K562 (cell line): ENCODE measurements around the gene MTG1. TPM values are rescaled to one million over a fixed set of nuclear protein-coding genes. Genes with fewer than 3 reads are reported as not detected.

Experiments
- ATAC-seq: fragments of 200-7000 bp; cut with Tn5 transposase; 3 replicates; pipeline ENCODE4 v1.9.1; 2020; ENCODE audit warnings: moderate library complexity
- BruUV-seq: library from RNA; stranded (reverse); fragments of 400-500 nt; replicated peaks from 2 replicates; lab custom pipeline; 2021; lab: Mats Ljungman, UMichigan
- CTCF ChIA-PET: fragments of 300-600 bp; formaldehyde crosslinking; extraction: SDS; loops from one replicate; lab custom pipeline; 2021; ENCODE audit warnings: low intra/inter-chr PET ratio; lab: Yijun Ruan, JAX
- POLR2A ChIA-PET: fragments of 300-600, 350-650 bp; sonication (Branson Sonifier 250); formaldehyde crosslinking; extraction: SDS; loops from one replicate; lab custom pipeline; 2021; ENCODE audit warnings: antibody characterized with exemption, inconsistent platforms; lab: Yijun Ruan, JAX
- DNase-seq, 4 experiments: peaks; one replicate each; pipeline versions ENCODE4 v3.0.0 to v3.0.0-alpha.2; 2011 to 2018; ENCODE audit warnings: low spot score in 3 of 4, mixed read lengths in 3 of 4; ENCODE audit errors: extremely low read depth in 1 of 4
- FAIRE-seq: peaks from 2 replicates; lab custom pipeline; 2011; peaks lifted over from hg19 to GRCh38; lab: Jason Lieb, UNC
- H2AFZ ChIP-seq: 2 replicates; pipeline ENCODE4 v1.6.0; 2011; ENCODE audit warnings: low read depth, low read length, control low read depth, inconsistent platforms
- H3K27ac ChIP-seq: fragments of 200-600 bp; 3 replicates; pipeline ENCODE4 v1.8.0; 2011; ENCODE audit warnings: low read depth, mild to moderate bottlenecking, control low read depth, inconsistent platforms, low read length, moderate library complexity, mixed read lengths; ENCODE audit errors: extremely low read depth
- H3K27me3 ChIP-seq, 2 experiments: fragments of 300-600 bp in 1 of 2; 2 replicates in 1 of 2; 3 replicates in 1 of 2; pipeline versions ENCODE4 v1.6.0 to v1.8.0; 2011; ENCODE audit warnings: inconsistent platforms in 2 of 2, low read length in 2 of 2, mild to moderate bottlenecking in 1 of 2, mixed read lengths in 1 of 2, moderate library complexity in 1 of 2; ENCODE audit not compliant: control insufficient read depth in 2 of 2, insufficient read depth in 2 of 2
- H3K36me3 ChIP-seq: fragments of 300-600 bp; 3 replicates; pipeline ENCODE4 v1.8.0; 2011; ENCODE audit warnings: mild to moderate bottlenecking, low read length, inconsistent platforms; ENCODE audit not compliant: control insufficient read depth, insufficient read depth
- H3K4me1 ChIP-seq, 2 experiments: fragments of 200-600 bp in 1 of 2; replicated peaks in 1 of 2; 2 replicates in 1 of 2; 3 replicates in 1 of 2; pipeline versions ENCODE4 v1.5.1 to v1.8.0; 2011; ENCODE audit warnings: inconsistent platforms in 2 of 2, low read length in 2 of 2, mild to moderate bottlenecking in 1 of 2, mixed read lengths in 1 of 2, moderate library complexity in 1 of 2; ENCODE audit not compliant: control insufficient read depth in 2 of 2, insufficient read depth in 2 of 2
- H3K4me2 ChIP-seq: 2 replicates; pipeline ENCODE4 v1.6.1; 2011; ENCODE audit warnings: low read length, control low read depth, inconsistent platforms, mixed read lengths; ENCODE audit not compliant: insufficient read depth
- H3K4me3 ChIP-seq: fragments of 200-600 bp; sonication (generic), shearing (Covaris generic); 2 replicates; pipeline ENCODE4 v1.5.1; 2016; ENCODE audit warnings: control low read depth, inconsistent platforms
- H3K79me2 ChIP-seq: fragments of 200-600 bp; 3 replicates; pipeline ENCODE4 v1.8.0; 2011; ENCODE audit warnings: low read length, inconsistent platforms; ENCODE audit not compliant: control insufficient read depth, insufficient read depth
- H3K9ac ChIP-seq, 2 experiments: 2 replicates each; pipeline versions ENCODE4 v1.6.0 to v1.6.1; 2011; ENCODE audit warnings: low read depth in 2 of 2, low read length in 2 of 2, control low read depth in 1 of 2, inconsistent platforms in 1 of 2, mild to moderate bottlenecking in 1 of 2, mixed read lengths in 1 of 2; ENCODE audit not compliant: insufficient read depth in 1 of 2
- H3K9me1 ChIP-seq: one replicate; pipeline ENCODE4 v1.6.0; 2011; ENCODE audit warnings: inconsistent platforms, mild to moderate bottlenecking, low read length, moderate library complexity; ENCODE audit not compliant: control insufficient read depth, insufficient read depth
- H3K9me3 ChIP-seq: replicated peaks from 2 replicates; pipeline ENCODE4 v1.5.1; 2011; ENCODE audit warnings: low read depth, low read length, inconsistent platforms; ENCODE audit not compliant: control insufficient read depth, insufficient read depth
- H4K20me1 ChIP-seq: replicated peaks from 2 replicates; pipeline ENCODE4 v1.6.1; 2011; ENCODE audit warnings: low read length, inconsistent platforms, mixed read lengths; ENCODE audit not compliant: control insufficient read depth, insufficient read depth
- CSDE1 ChIP-seq, 2 experiments: fragments of 450-650 bp; IDR thresholded peaks; 2 replicates each; pipeline ENCODE4 v1.6.1; 2016; ENCODE audit warnings: mild to moderate bottlenecking in 1 of 2
- MED1 ChIP-seq: sonication (generic); formaldehyde crosslinking; IDR thresholded peaks from 2 replicates; pipeline ENCODE4 v1.8.1; 2023; ENCODE audit warnings: missing genetic modification reagents, borderline replicate concordance
- POLR2G ChIP-seq: fragments of 200-400 bp; formaldehyde crosslinking; IDR thresholded peaks from 2 replicates; pipeline ENCODE4 v1.6.1; 2017; ENCODE audit warnings: low read depth, mild to moderate bottlenecking, antibody characterized with exemption, low read length, moderate library complexity
- WGBS: fragments of 100-300 bp; shearing (Covaris generic); methylation state at CpG from one replicate; pipeline ENCODE4 v1.1.6; 2016; ENCODE audit warnings: low coverage, mixed read lengths; ENCODE audit not compliant: insufficient coverage; ENCODE audit errors: missing lambda C conversion rate; 5-methylcytosine and 5-hydroxymethylcytosine counted together
- in situ Hi-C: fragments of 300-500 bp; cut with MboI; formaldehyde crosslinking; loops from 4 replicates; pipeline ENCODE4 v1.15.0; 2018; ENCODE audit warnings: inconsistent platforms, mixed read lengths
- intact Hi-C: fragments of 100-400 bp; cut with micrococcal nuclease; formaldehyde crosslinking; loops from 2 replicates; pipeline ENCODE4 v1.14.2; 2022
- polyA plus RNA-seq, 8 experiments: library from polyadenylated mRNA; depleted of rRNA in 4 of 8; stranded (reverse) in 5 of 8; unstranded in 3 of 8; fragments of >200 nt; fragmentation: Nextera tagmentation in 2 of 8; fragmentation: Illumina TruSeq in 1 of 8; extraction: Ambion mirVana in 2 of 8; extraction: Trizol in 1 of 8; gene quantifications; 2 replicates each; pipeline versions ENCODE4 v1.2.1 to v1.2.3, GENCODE V29; 2011 to 2014; ENCODE audit warnings: inconsistent platforms in 1 of 8, missing spikeins in 1 of 8
- total RNA-seq, 7 experiments: library from RNA; depleted of rRNA in 6 of 7; stranded (reverse); fragments of >200 nt in 6 of 7; fragmentation: Illumina TruSeq in 2 of 7; extraction: Trizol in 2 of 7; gene quantifications; 2 replicates each; pipeline versions ENCODE4 v1.2.1 to v1.2.3, GENCODE V29; 2011 to 2021; ENCODE audit warnings: low replicate concordance in 1 of 7
- TF ChIP-seq, protein P1 (sequence below), 3 experiments: IDR thresholded peaks in 2 of 3; conservative IDR thresholded peaks in 1 of 3; 2 replicates each; pipeline ENCODE4 v1.5.1; 2011 to 2012; ENCODE audit warnings: low read length in 3 of 3, mild to moderate bottlenecking in 3 of 3, control low read depth in 2 of 3, improper control_type of control experiment in 1 of 3, inconsistent platforms in 1 of 3, low read depth in 1 of 3, mixed read lengths in 1 of 3, moderate library complexity in 1 of 3; ENCODE audit not compliant: insufficient read depth in 2 of 3
- TF ChIP-seq, protein P2 (sequence below), 2 experiments: fragments of 450-650 bp; IDR thresholded peaks; 2 replicates each; pipeline ENCODE4 v1.6.1; 2018; ENCODE audit warnings: mild to moderate bottlenecking in 2 of 2, low read depth in 1 of 2; ENCODE audit not compliant: partially characterized antibody in 2 of 2

The MTG1 gene
- total and polyA plus RNA-seq, 9 of the 15 experiments (the other 6 are each of a cell fraction or from before 2014, with no cell fraction given), result 2.8 to 28.2 (median 15.4) TPM

DNA sequence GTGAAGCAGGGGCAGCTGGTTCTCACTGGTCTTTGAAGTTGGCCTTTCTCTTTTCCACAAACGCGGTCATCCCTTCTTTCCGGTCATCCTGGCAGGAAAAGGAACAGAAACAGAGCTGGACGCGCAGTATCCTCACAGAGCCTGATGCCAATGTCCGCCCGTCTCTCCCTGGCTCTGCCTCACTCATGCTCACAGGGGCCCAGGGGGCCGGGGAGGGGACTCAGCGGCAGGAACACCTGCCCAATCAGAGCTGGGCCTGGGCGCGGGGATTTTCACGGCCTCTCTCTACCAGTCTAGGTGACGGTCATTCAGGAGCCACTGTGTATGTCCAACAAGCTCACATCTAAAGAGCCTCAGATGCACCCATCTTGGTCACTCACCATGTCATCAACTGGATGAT lies 31.1 kb upstream of the MTG1 start:
- FAIRE-seq (no peak), DNase-seq (no peak), ATAC-seq (no peak)
- Histone ChIP-seq H3K27ac (no peak overlapping the region), H3K9me1 (no peaks in the 10 kb centered on the region), H3K9me3 (no peaks in the 10 kb centered on the region), H3K9ac (peak overlapping the region in 1 of 2 experiments; percentile 26; a peak in 1 of 4 replicates), H3K4me3 (no peak overlapping the region), H3K4me1 (peaks cover 15 to 32% of the 10 kb centered on the region in 2 experiments), H2AFZ (no peak overlapping the region), H3K79me2 (no peaks in the 10 kb centered on the region), H3K36me3 (peaks cover 45% of the 10 kb centered on the region; the same call in 2 of the 3 replicates), H3K27me3 (no peaks in the 10 kb centered on the region), H4K20me1 (0 out of 2 replicates have a peak, but pooled peaks cover 3% of the 10 kb centered on the region), H3K4me2 (no peak overlapping the region)
- TF ChIP-seq, protein P1, sequence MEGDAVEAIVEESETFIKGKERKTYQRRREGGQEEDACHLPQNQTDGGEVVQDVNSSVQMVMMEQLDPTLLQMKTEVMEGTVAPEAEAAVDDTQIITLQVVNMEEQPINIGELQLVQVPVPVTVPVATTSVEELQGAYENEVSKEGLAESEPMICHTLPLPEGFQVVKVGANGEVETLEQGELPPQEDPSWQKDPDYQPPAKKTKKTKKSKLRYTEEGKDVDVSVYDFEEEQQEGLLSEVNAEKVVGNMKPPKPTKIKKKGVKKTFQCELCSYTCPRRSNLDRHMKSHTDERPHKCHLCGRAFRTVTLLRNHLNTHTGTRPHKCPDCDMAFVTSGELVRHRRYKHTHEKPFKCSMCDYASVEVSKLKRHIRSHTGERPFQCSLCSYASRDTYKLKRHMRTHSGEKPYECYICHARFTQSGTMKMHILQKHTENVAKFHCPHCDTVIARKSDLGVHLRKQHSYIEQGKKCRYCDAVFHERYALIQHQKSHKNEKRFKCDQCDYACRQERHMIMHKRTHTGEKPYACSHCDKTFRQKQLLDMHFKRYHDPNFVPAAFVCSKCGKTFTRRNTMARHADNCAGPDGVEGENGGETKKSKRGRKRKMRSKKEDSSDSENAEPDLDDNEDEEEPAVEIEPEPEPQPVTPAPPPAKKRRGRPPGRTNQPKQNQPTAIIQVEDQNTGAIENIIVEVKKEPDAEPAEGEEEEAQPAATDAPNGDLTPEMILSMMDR (IDR thresholded peaks at IDR 0.05 in 2 of 3, conservative IDR thresholded peaks at IDR 0.05 in 1 of 3; ENCODE audit: insufficient read depth in 2 of 3, low read depth in 1 of 3, low read length in 3 of 3), result no peak
- TF ChIP-seq MED1 (CRISPR knock-in tag) (no peak), POLR2G (0 out of 2 replicates have a peak, but pooled peaks have one; percentile 16), CSDE1 (IDR thresholded peaks at IDR 0.05) (no peak)
- TF ChIP-seq, protein P2, sequence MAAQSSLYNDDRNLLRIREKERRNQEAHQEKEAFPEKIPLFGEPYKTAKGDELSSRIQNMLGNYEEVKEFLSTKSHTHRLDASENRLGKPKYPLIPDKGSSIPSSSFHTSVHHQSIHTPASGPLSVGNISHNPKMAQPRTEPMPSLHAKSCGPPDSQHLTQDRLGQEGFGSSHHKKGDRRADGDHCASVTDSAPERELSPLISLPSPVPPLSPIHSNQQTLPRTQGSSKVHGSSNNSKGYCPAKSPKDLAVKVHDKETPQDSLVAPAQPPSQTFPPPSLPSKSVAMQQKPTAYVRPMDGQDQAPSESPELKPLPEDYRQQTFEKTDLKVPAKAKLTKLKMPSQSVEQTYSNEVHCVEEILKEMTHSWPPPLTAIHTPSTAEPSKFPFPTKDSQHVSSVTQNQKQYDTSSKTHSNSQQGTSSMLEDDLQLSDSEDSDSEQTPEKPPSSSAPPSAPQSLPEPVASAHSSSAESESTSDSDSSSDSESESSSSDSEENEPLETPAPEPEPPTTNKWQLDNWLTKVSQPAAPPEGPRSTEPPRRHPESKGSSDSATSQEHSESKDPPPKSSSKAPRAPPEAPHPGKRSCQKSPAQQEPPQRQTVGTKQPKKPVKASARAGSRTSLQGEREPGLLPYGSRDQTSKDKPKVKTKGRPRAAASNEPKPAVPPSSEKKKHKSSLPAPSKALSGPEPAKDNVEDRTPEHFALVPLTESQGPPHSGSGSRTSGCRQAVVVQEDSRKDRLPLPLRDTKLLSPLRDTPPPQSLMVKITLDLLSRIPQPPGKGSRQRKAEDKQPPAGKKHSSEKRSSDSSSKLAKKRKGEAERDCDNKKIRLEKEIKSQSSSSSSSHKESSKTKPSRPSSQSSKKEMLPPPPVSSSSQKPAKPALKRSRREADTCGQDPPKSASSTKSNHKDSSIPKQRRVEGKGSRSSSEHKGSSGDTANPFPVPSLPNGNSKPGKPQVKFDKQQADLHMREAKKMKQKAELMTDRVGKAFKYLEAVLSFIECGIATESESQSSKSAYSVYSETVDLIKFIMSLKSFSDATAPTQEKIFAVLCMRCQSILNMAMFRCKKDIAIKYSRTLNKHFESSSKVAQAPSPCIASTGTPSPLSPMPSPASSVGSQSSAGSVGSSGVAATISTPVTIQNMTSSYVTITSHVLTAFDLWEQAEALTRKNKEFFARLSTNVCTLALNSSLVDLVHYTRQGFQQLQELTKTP (IDR thresholded peaks at IDR 0.05; ENCODE audit: low read depth in 1 of 2, partially characterized antibody in 2 of 2), result no peak
- no TSS peak for BruUV-seq
- intact Hi-C loops, result no loop called here
- in situ Hi-C loops, result no loop called here
- ChIA-PET CTCF (no interaction called here), POLR2A (interaction anchor here (1.0 kb wide), 1 partner anchor 10 kb away, joined by 6 read pairs; the partner anchor contains the start of gene ECHS1)
- WGBS, result 100% methylated on average over 2 of the region's 13 CpGs
